ENCODE results near the gene NPNT. TPM values are rescaled to one million over a fixed set of nuclear protein-coding genes. Genes with fewer than 3 reads are reported as not detected.

The NPNT gene
- total RNA-seq, 1 donor from 2014 or later: 11.0 TPM

DNA sequence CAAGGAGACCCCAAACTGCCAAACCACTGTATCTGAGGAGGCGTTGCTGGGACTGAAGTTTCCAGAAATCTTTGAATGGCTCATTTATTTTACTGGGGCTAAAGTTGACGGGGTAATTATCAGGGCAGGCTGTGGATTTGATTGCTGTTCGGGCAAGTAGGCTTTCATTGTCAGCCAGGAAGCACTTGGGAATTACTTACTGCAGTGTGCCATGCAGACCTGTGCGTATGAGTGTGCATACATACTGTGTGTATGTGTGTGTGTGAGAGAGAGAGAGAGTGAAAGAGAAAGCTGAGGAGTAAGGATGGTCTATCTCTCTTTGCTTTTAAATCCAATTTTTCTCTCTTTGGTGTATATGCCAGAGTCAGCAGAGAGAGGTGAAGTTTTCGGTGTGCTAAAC, 122.7 kb downstream of the NPNT start:
- intact Hi-C loops (cut with DNase I): no loop called here
- TF ChIP-seq POLR2A (IDR thresholded peaks at IDR 0.05) (no peak), POLR2AphosphoS5 (IDR thresholded peaks at IDR 0.05; ENCODE audit: insufficient read depth in 1 of 2, low read depth in 1 of 2) (no peak)
- TF ChIP-seq, protein P1, sequence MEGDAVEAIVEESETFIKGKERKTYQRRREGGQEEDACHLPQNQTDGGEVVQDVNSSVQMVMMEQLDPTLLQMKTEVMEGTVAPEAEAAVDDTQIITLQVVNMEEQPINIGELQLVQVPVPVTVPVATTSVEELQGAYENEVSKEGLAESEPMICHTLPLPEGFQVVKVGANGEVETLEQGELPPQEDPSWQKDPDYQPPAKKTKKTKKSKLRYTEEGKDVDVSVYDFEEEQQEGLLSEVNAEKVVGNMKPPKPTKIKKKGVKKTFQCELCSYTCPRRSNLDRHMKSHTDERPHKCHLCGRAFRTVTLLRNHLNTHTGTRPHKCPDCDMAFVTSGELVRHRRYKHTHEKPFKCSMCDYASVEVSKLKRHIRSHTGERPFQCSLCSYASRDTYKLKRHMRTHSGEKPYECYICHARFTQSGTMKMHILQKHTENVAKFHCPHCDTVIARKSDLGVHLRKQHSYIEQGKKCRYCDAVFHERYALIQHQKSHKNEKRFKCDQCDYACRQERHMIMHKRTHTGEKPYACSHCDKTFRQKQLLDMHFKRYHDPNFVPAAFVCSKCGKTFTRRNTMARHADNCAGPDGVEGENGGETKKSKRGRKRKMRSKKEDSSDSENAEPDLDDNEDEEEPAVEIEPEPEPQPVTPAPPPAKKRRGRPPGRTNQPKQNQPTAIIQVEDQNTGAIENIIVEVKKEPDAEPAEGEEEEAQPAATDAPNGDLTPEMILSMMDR (IDR thresholded peaks at IDR 0.05): no peak
- DNase-seq (ENCODE audit: extremely low spot score in 2 of 2): no peak

DNA sequence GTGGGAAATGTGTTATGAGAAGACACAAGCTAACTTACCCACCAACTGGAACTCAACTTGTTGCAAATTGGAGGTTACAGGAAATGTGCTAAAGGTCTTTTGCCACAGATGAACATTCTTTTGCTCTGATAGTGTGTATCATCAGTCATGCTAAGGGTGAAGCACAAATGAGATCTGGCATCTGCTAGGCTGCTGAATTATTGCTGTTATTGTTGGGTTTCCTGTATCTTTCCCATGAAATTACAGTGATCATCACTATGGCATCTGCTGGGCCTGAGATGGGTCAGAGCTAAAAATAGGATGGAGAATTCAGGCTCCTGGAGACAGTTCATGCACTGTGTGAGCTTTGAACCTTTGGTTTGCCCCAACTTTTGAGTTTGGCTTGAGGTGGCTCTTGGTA, 124.5 kb downstream of the NPNT start:
- no peaks in the 10 kb centered on the region for H3K36me3 ChIP-seq
- H3K4me3 ChIP-seq: no peak overlapping the region
- no peaks in the 10 kb centered on the region for H3K4me1 ChIP-seq
- intact Hi-C loops (cut with DNase I): no loop called here
- no peaks in the 10 kb centered on the region for H3K9me3 ChIP-seq
- H3K27me3 ChIP-seq: no peaks in the 10 kb centered on the region
- TF ChIP-seq POLR2AphosphoS5 (IDR thresholded peaks at IDR 0.05; ENCODE audit: insufficient read depth in 1 of 2, low read depth in 1 of 2) (no peak), POLR2A (IDR thresholded peaks at IDR 0.05) (no peak)
- TF ChIP-seq, protein P1 (IDR thresholded peaks at IDR 0.05): no peak
- DNase-seq (ENCODE audit: extremely low spot score in 2 of 2): no peak
- H3K27ac ChIP-seq: no peak overlapping the region

More for the DNA sequence above, 122.7 kb downstream of the NPNT start:
- Histone ChIP-seq H3K4me3 (no peak overlapping the region), H3K27me3 (no peaks in the 10 kb centered on the region), H3K9me3 (no peaks in the 10 kb centered on the region), H3K4me1 (no peaks in the 10 kb centered on the region), H3K36me3 (no peaks in the 10 kb centered on the region), H3K27ac (no peak overlapping the region)

Other genes with a start within 250 kb of the NPNT start
- 18.2 TPM for gene INTS12, start 186.8 kb upstream of the NPNT start, total RNA-seq
- 9.1 TPM for gene GSTCD, start 186.7 kb upstream of the NPNT start, total RNA-seq

All from vagina (tissue), 2 donors.